Stimulated activated CD4-positive, alpha-beta T cell treated with anti-CD3 and anti-CD28 coated beads, TNF-alpha, amount 100 ng/mL, for 1 hour (primary cell): Measurements from ENCODE around the gene TRPC4AP.
"Not testable (repeated sequence)": the region's sequence is repeated elsewhere in the genome, so short reads cannot be mapped to it uniquely, and the experiment has no call there.

ENCODE experiments used
- DNase-seq, 3 donors: peaks; one replicate each; pipeline ENCODE4 v3.0.0-alpha.2; 2020; ENCODE audit warnings: low read depth in 3 of 3, low spot score in 1 of 3

Gene TRPC4AP, protein sequence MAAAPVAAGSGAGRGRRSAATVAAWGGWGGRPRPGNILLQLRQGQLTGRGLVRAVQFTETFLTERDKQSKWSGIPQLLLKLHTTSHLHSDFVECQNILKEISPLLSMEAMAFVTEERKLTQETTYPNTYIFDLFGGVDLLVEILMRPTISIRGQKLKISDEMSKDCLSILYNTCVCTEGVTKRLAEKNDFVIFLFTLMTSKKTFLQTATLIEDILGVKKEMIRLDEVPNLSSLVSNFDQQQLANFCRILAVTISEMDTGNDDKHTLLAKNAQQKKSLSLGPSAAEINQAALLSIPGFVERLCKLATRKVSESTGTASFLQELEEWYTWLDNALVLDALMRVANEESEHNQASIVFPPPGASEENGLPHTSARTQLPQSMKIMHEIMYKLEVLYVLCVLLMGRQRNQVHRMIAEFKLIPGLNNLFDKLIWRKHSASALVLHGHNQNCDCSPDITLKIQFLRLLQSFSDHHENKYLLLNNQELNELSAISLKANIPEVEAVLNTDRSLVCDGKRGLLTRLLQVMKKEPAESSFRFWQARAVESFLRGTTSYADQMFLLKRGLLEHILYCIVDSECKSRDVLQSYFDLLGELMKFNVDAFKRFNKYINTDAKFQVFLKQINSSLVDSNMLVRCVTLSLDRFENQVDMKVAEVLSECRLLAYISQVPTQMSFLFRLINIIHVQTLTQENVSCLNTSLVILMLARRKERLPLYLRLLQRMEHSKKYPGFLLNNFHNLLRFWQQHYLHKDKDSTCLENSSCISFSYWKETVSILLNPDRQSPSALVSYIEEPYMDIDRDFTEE

DNA sequence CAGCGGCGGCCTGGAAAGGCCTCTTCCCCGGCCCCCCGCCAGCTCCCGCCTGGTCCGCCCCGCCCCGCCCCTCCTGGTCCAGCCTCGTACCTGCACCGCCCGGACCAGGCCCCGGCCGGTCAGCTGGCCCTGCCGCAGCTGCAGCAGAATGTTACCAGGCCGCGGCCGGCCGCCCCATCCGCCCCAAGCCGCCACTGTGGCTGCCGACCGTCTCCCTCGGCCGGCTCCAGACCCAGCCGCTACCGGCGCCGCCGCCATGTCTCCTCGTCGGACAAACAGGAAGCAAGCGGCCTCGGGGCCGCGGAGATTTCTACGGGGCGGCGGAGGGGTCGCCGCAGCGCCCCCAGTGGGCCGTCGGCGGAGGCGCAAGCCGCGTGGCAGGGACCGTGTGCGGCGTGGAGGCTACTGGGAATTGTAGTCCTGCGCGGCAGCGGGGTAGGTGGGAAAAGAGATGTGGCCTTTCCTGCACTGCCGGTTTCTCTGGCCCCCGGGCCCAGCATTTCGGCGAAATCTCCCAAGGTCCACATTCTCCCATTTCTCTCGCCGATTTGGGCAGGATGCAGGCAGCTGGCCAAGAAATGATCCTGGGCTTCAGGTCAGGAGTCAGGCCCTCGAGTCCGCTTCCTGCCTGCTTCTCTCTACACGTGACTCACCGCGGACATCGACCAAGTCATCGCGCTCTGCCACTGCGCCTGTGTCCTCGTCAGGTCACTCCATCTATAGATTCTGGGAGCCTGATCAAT lies at the start of gene TRPC4AP:
TSS of gene TRPC4AP (minus strand) at position 284 of the 743 bp plus-strand sequence. CDS start at position 258, 26 bp downstream.
- DNase-seq = peak; percentile 54 to 84 (median 77)

DNA sequence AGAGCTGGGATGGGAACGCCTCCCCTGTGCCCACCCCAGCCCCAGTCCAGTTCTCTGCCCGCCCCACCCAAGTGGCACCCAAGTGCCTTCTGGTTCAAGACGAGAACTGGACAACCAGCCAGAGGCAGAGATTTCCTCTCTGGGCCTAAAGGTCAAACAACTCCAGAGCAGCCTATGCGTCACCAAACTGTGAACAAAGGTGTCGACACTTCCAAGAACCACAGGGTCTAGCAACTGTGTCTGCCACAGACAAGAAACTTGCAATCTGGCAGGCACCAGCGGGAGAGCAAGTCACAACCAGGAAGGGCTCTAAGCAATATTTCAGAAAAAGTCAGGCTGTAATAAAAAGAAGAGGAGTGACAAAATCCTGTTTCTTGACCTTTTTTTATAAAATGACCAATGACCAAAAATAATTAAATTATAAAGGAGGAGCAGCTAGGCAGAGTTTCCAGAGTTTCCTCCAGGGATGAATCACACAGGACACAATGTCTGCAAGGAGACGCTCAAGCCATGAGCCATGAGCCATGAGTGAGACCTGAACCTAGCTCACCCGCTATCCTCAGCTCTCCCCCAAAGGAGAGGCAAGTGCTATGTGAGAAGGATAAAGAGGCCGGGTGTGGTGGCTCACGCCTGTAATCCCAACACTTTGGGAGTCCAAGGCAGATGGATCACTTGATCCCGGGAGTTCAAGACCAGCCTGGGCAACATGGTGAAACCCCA lies 43.4 kb upstream of the TRPC4AP start:
- DNase-seq = no peak

DNA sequence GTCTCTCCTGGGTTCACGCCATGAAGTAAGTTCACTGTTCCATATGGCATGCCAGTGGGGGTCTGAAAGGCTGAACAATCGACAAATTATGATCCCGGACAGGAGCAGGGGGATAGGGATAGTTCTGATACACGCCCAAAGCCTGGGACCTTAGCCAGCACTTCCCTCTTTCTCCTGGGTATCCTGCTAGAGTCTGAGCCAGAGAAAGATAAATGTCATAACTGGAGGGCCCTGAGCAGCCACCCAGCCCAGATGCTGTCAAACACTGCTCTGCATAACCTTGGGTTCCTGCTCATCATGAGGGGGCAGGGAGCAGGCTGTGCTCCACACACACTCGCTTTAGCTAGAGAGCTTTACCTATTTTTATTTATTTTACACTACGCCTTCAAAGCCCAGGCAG lies 42.3 kb upstream of the TRPC4AP start:
- DNase-seq = no peak

DNA sequence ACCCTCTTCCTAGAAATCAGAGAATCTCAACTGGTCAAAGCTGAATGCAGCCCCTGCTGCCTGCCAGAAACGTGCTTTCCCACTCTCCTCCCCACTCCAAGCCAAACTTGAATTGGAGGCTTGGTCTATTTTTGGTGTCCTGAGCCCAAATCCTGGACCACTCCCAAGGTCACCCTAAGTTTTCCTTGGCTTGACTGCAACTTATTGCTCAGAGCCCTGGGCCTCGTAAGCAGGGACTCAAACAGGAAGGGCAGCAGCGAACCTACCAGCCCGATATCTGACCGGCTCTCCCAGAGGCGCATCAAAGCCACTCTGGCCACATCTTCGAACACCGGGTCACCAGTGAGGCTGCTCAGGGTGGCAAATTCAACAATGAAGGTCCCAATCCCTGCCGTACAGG lies 41.9 kb upstream of the TRPC4AP start:
- DNase-seq = no peak

DNA sequence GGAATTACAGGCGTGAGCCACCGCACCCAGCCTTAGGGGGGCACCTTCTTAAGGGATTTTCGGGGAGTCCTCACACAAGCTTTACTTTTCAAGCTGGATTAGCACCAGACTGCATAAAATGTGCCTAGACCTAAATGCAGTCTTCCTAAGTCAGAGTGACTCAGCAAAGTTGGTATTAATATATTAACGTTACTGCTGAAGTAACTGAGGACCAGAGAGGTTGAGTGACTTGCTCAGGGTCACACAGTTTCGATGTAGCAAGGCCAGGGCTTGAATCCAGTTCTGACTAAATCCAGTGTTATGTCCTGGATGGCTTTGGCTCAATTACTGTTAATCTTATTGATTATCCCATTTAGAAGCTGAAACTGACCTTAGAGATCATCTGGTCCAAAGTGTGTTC lies 41.1 kb upstream of the TRPC4AP start:
- no peak for DNase-seq

DNA sequence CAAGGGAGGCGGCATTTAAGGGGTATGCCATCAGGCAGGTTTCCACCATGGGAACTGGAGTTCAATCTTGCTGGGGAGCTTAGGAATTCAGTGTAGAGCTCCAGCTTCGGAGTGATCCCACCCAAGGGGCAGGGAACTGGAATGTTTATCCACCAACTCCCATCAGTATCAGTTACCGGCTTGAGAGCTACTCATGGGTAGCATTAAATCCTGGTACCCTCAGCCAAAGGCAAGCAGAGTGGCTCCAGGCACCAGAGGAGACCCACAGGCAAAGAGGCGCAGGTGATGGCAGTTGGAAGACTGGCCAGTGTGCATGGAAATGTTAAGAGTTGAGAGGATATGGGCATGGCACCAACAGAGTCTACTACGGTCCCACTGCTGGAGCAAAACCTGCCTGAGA lies 40.4 kb upstream of the TRPC4AP start:
- no peak for DNase-seq

DNA sequence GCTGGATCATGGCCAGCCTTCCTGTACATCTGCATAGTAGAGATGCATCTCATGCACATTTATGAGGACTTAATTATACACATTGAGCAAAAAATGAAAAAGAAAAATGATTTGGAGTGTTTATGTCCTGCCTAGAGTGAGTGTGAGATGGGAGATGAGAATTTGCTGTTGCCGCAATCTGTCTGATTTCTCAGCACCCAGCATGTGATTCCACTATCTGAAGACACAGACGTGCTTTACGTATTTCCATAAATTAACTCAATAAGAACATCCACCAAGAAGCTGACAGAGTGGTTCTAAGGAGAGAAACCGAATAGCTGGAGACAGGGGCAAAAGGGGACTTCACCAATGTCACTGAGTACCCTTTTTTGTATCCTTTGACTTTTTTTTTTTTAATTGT lies 39.3 kb upstream of the TRPC4AP start:
- DNase-seq = no peak

DNA sequence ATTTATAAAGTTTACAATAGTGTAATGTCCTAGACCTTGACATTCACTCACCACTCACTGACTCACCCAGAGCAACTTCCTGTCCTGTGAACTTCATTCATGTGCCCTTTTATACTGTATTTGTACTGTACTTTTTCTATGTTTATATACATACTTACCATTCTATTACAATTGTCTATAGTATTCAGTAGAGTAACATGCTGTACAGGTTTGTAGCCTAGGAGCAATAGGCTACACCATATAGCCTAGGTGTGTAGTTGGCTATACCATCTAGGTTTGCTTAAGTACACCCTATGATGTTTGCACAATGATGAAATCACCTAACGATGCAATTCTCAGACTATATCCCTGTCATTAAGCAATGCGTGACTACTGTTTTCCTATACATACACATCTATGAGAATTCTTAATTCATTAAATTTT lies 37.1 kb upstream of the TRPC4AP start:
- no peak for DNase-seq

DNA sequence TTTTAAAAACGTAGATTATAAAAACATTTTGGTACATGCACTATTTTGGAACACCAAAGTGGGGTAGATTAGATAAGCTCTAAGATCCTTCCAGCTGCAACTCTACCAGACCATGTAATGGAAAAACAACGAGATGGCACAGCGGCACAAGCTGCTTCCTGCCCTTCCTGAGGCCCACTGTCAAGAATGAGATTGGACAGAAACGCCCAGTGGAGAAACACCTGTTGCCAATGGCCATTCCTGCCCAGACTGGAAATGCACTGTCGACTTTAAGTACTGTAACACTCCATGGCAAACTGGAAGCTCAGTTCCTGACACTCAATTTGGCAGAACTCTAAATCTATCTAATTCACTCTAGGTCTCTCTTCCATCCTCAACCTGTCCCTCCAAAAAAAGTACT lies 33.1 kb upstream of the TRPC4AP start:
- no peak for DNase-seq

DNA sequence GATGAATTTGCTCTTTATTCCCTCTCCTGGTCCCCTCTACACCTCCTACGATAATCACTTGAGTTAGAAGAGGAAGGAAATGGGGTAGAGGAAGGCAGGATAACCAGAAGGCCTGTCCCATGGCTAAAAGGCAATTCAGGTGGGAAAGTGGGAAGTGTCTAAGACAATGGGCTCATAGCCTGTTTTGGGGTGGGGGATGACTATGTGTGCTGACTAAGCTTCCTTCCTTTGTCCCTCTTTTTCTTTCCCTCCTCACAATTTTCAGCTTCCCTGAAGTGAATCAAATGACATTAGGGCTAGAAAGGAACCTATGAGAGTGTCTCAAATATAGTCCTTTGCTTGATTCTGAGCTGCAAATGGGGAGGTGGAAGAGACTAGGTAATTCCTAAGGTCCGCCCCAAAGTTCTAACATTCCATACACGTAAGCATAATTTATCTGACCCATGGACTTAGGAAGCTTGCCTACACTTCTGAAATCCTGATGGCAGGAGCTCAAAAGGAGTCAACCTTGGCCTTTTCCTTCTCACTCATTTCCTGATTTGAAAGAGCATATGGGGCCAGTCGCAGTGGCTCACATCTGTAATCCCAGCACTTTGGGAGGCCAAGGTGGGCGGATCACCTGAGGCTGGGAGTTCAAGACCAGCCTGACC lies 30.3 kb upstream of the TRPC4AP start:
- no peak for DNase-seq

DNA sequence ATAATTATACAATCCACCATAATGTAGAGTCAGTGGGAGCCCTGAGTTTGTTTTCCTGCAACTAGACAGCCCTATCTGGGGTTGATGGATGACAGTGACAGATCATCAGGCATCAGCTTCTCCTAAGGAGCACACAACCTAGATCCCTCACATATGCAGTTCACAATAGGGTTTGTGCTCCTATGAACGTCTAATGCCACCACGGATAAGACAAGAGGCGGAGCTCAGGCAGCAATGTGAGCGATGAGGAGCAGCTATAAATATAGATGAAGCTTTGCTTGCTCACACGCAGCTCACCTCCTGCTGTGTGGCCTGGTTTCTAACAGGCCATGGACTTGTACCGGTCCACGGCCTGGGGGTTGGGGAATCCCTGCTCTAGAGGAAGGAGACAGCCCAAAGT lies 28.6 kb upstream of the TRPC4AP start:
- no peak for DNase-seq

DNA sequence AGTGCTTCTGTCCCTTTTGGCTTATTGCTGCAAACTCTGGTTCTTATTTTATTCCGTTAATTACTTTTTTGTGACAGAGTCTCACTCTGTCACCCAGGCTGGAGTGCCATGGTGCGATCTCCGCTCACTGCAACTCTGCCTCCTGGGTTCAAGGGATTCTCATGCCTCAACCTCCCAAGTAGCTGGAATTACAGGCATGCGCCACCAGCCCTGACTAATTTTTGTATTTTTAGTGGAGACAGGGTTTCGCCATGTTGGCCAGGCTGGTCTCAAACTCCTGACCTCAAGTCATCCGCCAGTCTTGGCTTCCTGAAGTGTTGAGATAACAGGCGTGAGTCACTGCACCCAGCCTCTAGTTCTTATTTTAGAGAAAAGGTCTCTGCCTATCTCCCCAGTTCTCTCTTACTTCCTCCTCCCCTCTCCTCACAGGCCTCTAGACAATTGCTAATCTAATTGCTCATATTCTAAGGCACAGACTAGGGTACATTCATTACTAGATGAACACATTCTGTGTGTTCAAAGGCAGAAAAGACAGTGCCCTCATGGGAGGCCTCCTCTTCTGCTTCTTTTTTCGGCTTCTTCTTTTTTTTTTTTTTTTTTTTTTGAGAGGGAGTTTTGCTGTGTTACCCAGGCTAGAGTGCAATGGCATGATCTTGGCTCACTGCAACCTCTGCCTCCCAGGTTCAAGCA lies 27.6 kb upstream of the TRPC4AP start:
- DNase-seq = no peak

DNA sequence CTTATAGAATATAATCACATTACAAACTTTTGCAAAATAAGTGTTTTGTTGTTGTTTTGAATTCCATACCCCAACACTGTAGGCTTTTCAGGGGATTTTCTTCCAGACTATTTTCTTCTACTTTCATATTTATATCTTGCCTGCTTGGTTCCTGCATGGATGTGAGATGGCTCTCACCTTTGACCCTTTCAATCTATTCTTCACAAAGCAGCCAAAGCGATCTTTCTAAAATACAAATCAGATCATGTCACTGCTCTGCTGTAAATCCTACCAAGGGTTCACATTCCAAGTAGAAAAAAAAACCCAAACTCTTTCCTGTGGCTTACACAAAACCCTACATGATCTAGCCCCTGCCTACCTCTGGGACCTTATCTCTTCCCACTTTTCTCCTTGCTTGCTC lies 25.0 kb upstream of the TRPC4AP start:
- no peak for DNase-seq

DNA sequence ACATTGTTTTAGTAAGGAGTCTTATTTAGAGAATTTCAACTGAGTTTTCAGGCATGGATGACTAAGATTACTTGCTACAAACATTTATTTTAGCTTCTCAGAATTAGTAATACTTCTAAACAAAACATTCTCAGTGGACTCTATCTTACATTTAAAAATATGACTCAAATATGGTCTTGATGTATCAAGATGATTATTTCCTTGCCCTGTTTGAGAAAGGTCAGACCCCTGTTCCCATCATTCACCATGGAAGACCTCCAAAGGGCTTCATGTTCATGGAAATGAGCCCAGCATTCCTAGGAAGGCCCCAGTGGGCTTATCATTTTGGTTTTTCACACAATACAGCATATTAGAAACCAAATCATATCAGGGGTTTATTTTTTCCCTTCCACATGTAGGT lies 24.6 kb upstream of the TRPC4AP start:
- DNase-seq = no peak

DNA sequence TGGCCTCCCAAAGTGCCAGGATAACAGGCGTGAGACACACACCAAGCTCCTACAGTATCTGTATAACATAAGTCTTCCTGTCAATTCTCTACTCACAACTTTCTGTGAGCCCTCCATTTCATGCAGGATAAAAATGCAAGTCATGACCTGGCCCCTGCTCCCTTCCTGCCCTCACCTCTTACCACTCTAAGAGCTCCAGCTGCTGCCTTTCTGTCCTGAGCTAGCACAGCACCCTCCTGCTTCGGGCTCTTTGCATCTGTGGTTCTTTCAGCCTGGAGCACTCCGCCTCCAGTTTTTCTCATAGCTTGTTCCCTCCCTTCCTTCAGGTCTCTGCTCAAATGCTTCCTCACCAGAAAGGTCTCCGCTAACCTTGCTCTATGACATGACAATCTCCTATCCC lies 23.7 kb upstream of the TRPC4AP start:
- DNase-seq = no peak

DNA sequence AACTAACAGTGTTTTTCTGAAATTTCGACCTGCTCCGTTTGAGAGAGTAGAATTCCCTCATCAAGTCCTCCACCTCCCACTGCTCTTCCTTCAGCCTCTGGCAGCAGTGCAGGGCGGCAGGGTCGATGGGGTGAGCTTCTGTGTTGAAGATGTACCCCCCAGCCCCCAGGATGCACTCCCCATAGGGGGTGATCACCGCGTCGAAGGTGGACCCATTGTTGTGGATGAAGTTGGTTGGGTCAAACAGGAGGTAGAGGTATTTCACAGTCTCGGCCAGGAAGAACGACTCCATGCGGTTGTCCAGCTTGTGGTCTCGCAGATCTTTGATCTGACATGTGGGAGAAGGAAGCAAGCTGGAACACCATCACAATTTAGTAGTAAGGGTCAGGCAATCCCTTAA lies 23.0 kb upstream of the TRPC4AP start:
- DNase-seq = no peak

DNA sequence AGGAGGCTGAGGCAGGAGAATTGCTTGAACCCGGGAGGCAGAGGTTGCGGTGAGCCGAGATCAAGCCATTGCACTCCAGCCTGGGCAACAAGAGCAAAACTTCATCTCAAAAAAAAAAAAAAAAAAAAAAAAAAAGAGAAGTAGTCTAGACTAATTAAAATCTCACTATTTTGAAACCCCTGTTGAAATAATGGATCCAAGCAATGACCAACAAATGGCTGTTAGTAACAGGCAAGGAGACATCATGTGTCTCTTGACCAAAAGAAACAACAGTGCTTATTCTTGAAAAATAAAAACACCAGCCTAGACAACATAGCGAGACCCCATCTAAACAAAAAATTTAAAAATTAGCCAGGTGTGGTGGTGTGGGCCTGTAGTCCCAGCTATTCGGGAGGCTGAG lies 19.7 kb upstream of the TRPC4AP start:
- DNase-seq = not testable (repeated sequence)

DNA sequence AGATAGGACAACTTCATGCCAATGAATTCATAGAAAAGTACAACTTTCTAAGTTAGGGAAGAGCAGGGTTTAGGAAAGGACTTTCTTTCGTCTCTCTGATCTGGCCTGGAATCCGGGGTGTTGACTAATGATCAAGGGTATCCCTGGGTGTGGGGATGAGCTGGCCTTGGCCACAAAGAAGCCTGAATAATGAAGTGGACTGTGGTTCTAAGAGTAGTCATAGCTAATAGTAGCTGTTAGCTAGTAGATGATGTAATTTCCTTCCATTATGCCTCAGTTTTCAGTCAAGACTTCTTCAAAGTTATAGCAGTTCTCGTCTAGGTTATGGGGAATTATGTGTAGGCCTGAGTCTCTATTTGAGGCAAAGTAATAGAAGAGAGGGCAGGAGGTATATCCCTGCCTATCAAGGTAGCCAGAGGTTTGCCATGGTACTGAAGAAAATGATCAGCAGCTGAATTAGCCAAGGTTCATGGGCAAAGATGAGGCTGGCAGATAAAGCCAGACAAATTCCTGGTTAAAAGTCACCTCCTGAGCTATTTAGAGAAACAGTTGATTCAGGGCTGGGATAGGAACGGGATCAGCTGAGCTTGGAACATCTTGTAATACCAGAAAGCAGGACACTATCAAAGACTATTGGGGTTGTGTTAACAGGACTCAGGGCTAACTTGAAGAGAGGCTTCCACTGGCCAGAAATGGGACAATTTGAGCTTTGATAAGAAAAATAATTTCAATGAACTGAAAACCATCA lies 18.7 kb upstream of the TRPC4AP start:
- DNase-seq = no peak

DNA sequence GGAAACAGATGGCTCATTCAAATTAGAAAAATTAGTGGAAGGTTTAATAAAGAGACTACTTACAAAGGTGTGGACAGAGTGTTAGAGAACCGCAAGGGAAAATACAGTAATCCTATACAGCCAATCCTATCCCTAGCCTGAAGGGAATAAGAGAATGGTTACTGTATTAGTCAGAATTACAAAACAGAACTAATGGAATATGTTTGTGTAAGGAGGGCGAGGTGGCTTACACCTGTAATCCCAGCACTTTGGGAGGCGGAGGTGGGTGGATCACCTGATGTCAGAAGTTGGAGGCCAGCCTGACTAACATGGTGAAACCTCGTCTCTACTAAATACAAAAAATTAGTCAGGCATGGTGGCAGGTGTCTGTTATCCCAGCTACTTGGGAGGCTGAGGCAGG lies 16.3 kb upstream of the TRPC4AP start:
- DNase-seq = no peak
